ENCODE results near the gene TP53RK.

TP53RK gene

GRCh38 chr20:46705378-46705729 is 16.1 kb upstream of the TP53RK start:
- DNase-seq = no peak

GRCh38 chr20:46704714-46705377 is 15.6 kb upstream of the TP53RK start:
- DNase-seq = no peak

DNA sequence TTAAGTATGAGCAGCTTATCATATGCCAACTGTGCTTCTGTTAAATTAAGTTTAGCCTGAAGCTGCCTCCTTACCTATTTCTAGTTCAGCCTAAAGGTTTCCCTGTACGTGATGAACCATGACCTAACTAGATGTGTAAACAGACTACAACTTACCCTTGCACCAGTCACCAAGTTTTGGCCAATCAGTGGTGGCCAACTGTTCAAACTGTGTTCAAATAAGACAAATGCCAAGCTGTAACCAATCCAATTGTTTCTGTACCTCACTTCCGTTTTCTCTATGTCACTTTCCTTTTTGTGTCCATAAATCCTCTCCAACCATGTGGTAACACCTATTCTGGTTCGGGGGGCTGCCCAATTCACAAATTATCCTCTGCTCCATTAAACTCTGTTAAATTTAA is 14.2 kb upstream of the TP53RK start:
- no peak for DNase-seq

GRCh38 chr20:46702447-46703203 is 13.4 kb upstream of the TP53RK start:
- DNase-seq = no peak

DNA sequence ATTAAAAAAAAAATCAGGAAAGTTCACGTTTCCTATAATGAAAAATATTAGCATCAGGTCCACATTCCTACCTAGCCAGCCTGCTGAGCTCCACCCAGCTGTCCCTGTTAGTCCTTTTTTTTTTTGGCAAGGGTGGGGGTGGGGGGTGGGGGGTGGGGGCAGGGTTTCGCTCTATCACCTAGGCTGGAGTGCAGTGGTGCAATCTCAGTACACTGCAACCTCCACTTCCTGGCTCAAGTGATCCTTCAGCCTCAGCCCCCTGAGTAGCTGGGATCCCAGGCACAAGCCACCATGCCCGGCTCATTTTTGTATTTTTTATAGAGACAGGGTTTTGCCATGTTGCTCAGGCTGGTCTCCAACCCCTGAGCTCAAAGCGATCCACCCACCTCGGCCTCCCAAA is 12.7 kb upstream of the TP53RK start:
- DNase-seq = no peak

DNA sequence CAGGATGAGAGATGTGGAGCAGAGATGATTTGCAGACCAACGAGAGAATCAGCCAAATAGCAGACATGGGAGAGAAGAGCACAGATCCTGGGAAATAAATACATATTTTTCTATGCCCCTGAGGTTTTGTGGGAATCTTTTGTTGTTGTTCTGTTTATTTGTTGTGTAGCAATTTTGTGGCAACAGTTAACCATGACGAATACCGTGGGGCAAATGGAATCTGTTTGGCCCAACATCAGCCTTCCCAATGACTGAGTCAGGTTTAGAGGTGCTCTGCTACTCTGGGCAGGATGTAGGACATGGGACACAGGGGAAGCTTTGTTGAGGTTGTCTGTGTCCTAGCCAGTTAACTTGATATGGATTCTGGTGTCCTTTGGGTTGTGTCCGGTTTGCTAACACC is 12.3 kb upstream of the TP53RK start:
- no peak for DNase-seq

DNA sequence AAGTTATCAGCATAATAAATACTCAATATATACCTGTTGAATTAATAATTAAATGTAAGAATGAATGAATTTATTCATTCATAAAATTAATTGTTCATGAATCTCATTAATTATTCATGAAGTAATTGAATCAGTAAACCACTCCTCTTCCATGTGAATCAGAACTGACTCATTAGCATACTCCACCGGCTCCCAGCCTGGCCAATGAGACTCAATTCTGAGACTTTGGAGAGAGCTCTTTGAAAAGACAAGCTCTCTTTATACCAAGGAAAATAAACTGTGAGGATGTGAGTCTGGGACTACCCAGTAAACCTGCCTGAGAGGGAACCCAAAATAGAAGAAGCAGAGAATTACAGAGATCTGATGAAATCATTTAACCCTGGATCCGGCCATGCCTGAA is 11.8 kb upstream of the TP53RK start:
- no peak for DNase-seq

DNA sequence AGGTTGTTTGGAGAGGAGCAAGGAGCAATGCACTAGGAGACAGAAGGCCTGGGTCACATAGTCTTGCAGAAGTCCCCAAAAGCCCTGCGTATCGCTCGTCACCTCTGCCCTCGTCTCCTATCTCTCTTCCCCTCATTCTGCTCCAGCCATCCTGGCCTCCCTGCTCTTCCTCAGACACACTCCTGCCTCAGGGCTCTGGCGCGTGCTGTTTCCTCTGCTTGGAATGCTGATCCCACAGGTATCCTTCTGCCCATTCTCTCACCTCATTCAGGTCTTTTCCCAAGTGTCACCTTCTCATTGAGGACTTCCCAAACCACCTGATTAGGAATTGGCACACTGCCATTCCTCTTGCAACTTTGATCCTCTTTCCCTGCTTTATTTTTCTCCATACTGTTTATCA is 11.2 kb upstream of the TP53RK start:
- no peak for DNase-seq

DNA sequence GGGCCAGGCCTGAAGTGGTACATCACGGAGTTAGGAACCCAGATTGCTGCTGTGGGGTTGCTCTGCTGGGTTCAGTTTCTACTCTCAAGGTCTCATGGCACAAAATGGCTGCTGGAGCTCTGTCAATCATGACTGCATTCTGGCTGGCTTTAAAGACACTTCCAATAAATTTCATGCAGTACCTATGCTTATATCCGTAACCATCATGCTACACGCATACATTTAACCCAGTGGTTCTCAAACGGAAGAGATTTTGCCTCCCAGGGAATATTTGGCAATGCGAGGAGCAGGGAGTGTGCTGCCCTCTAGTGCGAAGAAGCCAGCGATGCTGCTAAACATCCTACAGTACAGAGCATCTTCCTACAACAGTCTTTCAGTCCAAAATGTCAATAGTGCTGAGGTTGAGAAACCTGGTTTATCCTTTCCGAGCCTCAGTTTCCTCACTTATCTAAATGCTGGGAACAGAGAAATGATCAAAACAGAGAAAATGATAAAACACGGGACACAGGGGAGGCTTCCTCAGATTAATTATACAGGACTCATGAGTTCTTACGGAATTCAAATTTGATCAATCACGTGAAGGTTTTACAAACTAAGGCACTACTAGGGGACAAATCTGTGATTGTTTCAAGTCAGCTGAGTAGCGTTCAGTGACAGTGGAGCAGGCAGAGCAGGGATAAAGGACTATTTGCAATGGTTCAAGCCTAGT is 10.6 kb upstream of the TP53RK start:
- DNase-seq = no peak

GRCh38 chr20:46698788-46699187 is 9.5 kb upstream of the TP53RK start:
- DNase-seq = no peak

- no peak for DNase-seq
These were observed 7.6 kb upstream of the TP53RK start for GRCh38 chr20:46696791-46697279.

GRCh38 chr20:46695892-46696291 is 6.6 kb upstream of the TP53RK start:
- no peak for DNase-seq

DNA sequence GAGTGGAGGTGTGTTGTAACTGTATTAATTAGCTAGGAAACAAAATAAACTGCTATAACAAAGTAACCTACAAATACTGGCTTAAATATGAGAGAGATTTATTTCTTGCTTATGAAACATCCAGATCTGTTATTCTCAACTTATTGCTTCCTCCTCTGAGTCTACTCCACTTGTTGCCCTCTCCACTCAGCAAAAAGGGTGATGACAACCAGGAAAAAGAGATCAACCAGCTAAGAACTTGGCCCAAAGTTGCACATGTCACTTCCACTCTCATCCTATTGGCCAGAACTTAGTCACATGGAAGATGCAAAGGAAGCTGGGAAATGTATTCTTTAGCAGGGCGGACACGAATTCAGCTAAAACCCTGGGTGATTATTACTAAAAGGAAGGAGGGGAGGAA is 5.2 kb upstream of the TP53RK start:
- DNase-seq = no peak

GRCh38 chr20:46691196-46691595 is 2.0 kb upstream of the TP53RK start:
- no peak for DNase-seq

GRCh38 chr20:46690219-46691106 is 1.2 kb upstream of the TP53RK start:
- DNase-seq = no peak

GRCh38 chr20:46689754-46690085 is 476 bp upstream of the TP53RK start:
- DNase-seq = no peak

GRCh38 chr20:46688151-46689081 is 828 bp downstream of the TP53RK start:
- DNase-seq = no peak

GRCh38 chr20:46683939-46684750 is 5.1 kb downstream of the TP53RK start:
- DNase-seq = peak; percentile 64

DNA sequence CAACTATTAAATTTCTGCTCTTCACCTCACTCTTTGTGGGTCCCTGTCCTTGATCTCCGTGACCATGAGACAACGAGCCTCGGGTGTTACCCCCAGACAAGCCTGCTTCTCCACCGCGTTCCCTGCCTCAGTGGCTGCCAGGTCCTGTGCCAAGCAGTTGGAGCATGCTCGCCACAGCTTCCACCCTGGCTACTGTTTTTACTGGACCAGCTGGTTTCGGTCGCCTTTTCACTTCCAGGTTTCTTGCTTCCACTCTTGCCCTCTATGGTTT is 5.6 kb downstream of the TP53RK start:
- DNase-seq = no peak

- no peak for DNase-seq
These were observed 6.1 kb downstream of the TP53RK start for GRCh38 chr20:46683011-46683667.

Data from NCI-H748 treated with DMSO at 0.1 percent for 48 hours (cell line).